ENCODE results near the gene ANXA6. TPM values are rescaled to one million over a fixed set of nuclear protein-coding genes. Genes with fewer than 3 reads are reported as not detected.
A peak's percentile ranks its signal among the peaks of the same experiment; 100 is the strongest.

Gene ANXA6
- polyA plus RNA-seq, 3 donors, result 60.6 to 124 (median 93.5) TPM

GRCh38 chr5:151062405-151063141 lies 95.0 kb downstream of the ANXA6 start:
- Histone ChIP-seq H3K4me3 (replicated peaks in 1 of 3; ENCODE audit: low read depth in 2 of 3, low read length in 3 of 3) (peak overlapping the region in 1 of 3 experiments; percentile 43), H3K9ac (ENCODE audit: insufficient read depth, low read length, poor library complexity, severe bottlenecking) (no peak overlapping the region), H2AFZ (ENCODE audit: insufficient read depth, low read depth, low read length, poor library complexity, severe bottlenecking) (no peak overlapping the region), H3K4me1 (ENCODE audit: control insufficient read depth in 1 of 2, insufficient read depth in 2 of 2, low read length in 2 of 2) (peaks cover 92 to 100% of the 10 kb centered on the region in 2 donors), H3K27me3 (ENCODE audit: control insufficient read depth in 2 of 2, insufficient read depth in 2 of 2, low read length in 2 of 2) (no peaks in the 10 kb centered on the region), H3K36me3 (replicated peaks in 1 of 2; ENCODE audit: control insufficient read depth in 1 of 2, insufficient read depth in 2 of 2, low read length in 2 of 2) (peaks cover 23 to 53% of the 10 kb centered on the region in 2 donors), H3K79me2 (ENCODE audit: insufficient read depth, low read length) (peaks cover 81% of the 10 kb centered on the region), H3K9me3 (replicated peaks in 1 of 2; ENCODE audit: control insufficient read depth in 1 of 2, insufficient read depth in 1 of 2, low read length in 2 of 2) (no peaks in the 10 kb centered on the region), H4K20me1 (ENCODE audit: insufficient read depth, low read length) (peaks cover 73% of the 10 kb centered on the region), H3K4me2 (replicated peaks; ENCODE audit: extremely low read depth, low read length, poor library complexity, severe bottlenecking) (peak overlapping the region; percentile 58), H3K27ac (ENCODE audit: low read depth in 1 of 2, low read length in 2 of 2) (peak overlapping the region; percentile 38 to 88)
- peak overlapping the region; percentile 90 to 99 (median 95) for H3K27ac Mint-ChIP-seq
- H3K4me3 Mint-ChIP-seq, result peak overlapping the region in 1 of 2 donors; percentile 81
- H3K27me3 Mint-ChIP-seq (ENCODE audit: low read depth in 3 of 3), result peaks cover 0 to 4% (median 0%) of the 10 kb centered on the region in 3 donors
- intact Hi-C loops (cut with micrococcal nuclease), result no loop called here
- H3K4me1 Mint-ChIP-seq, result peaks cover 97% of the 10 kb centered on the region
- no peaks in the 10 kb centered on the region for H3K9me3 Mint-ChIP-seq
- DNase-seq, result no peak
- 62% methylated on average over 5 of the region's 5 CpGs for WGBS (ENCODE audit: insufficient coverage)
- TF ChIP-seq CTCF (IDR thresholded peaks at IDR 0.05), result no peak
- H3K36me3 Mint-ChIP-seq, result peaks cover 59 to 79% of the 10 kb centered on the region in 2 donors

DNA sequence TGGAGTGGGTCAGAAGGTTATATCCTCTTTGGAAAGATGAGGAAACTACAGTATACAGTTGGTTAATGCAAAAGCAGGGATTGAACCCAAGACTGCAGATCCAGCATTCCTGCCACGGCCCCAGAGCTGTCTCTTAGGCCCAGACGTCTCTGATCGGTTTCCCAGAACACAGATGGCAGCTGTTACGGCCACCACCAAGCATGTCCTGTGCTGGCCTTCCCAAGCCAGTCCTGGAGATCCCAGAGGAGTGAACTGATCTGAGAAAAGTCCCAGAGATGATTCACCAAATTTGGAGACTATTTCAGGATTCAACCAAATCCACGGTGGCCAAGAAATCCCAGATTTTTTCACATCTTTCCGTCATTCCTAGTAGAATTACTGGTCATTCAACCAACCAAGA lies 96.8 kb downstream of the ANXA6 start:
- Histone ChIP-seq H3K36me3 (replicated peaks in 1 of 2; ENCODE audit: control insufficient read depth in 1 of 2, insufficient read depth in 2 of 2, low read length in 2 of 2) (peaks cover 15 to 41% of the 10 kb centered on the region in 2 donors), H3K27me3 (ENCODE audit: control insufficient read depth in 2 of 2, insufficient read depth in 2 of 2, low read length in 2 of 2) (no peaks in the 10 kb centered on the region), H3K4me1 (ENCODE audit: control insufficient read depth in 1 of 2, insufficient read depth in 2 of 2, low read length in 2 of 2) (peaks cover 98 to 100% of the 10 kb centered on the region in 2 donors), H4K20me1 (ENCODE audit: insufficient read depth, low read length) (peaks cover 71% of the 10 kb centered on the region), H2AFZ (ENCODE audit: insufficient read depth, low read depth, low read length, poor library complexity, severe bottlenecking) (no peak overlapping the region), H3K27ac (ENCODE audit: low read depth in 1 of 2, low read length in 2 of 2) (peak overlapping the region; percentile 69 to 90), H3K9me3 (replicated peaks in 1 of 2; ENCODE audit: control insufficient read depth in 1 of 2, insufficient read depth in 1 of 2, low read length in 2 of 2) (no peaks in the 10 kb centered on the region), H3K79me2 (ENCODE audit: insufficient read depth, low read length) (peaks cover 77% of the 10 kb centered on the region), H3K9ac (ENCODE audit: insufficient read depth, low read length, poor library complexity, severe bottlenecking) (peak overlapping the region; percentile 52), H3K4me2 (replicated peaks; ENCODE audit: extremely low read depth, low read length, poor library complexity, severe bottlenecking) (peak overlapping the region; percentile 53), H3K4me3 (replicated peaks in 1 of 3; ENCODE audit: low read depth in 2 of 3, low read length in 3 of 3) (peak overlapping the region in 1 of 3 experiments; percentile 43)
- no peaks in the 10 kb centered on the region for H3K9me3 Mint-ChIP-seq
- no peak for DNase-seq
- no peak for TF ChIP-seq CTCF (IDR thresholded peaks at IDR 0.05)
- peak overlapping the region; percentile 96 to 99 (median 99) for H3K27ac Mint-ChIP-seq
- peaks cover 56 to 83% of the 10 kb centered on the region in 2 donors for H3K36me3 Mint-ChIP-seq
- H3K4me1 Mint-ChIP-seq, result peaks cover 99% of the 10 kb centered on the region
- WGBS (ENCODE audit: insufficient coverage), result 90% methylated on average over 4 of the region's 6 CpGs
- intact Hi-C loops (cut with micrococcal nuclease), result no loop called here
- H3K4me3 Mint-ChIP-seq, result no peak overlapping the region
- peaks cover 0 to 4% (median 0%) of the 10 kb centered on the region in 3 donors for H3K27me3 Mint-ChIP-seq (ENCODE audit: low read depth in 3 of 3)

Measured in CD14-positive monocyte (primary cell).